Lower leg skin (tissue), 3 donors: ENCODE data around the gene DBNL.

Experiments used
- CTCF ChIP-seq, 3 donors: fragments of 450-650 bp; IDR thresholded peaks; one replicate each; pipeline ENCODE4 v1.5.1; 2016; ENCODE audit warnings: antibody characterized with exemption in 3 of 3, mild to moderate bottlenecking in 3 of 3, moderate library complexity in 2 of 3
- POLR2A ChIP-seq, 2 donors: fragments of 450-650 bp; IDR thresholded peaks; one replicate each; pipeline ENCODE4 v1.6.1; 2016 to 2017; ENCODE audit warnings: antibody characterized with exemption in 2 of 2, mild to moderate bottlenecking in 1 of 2, moderate library complexity in 1 of 2

DNA sequence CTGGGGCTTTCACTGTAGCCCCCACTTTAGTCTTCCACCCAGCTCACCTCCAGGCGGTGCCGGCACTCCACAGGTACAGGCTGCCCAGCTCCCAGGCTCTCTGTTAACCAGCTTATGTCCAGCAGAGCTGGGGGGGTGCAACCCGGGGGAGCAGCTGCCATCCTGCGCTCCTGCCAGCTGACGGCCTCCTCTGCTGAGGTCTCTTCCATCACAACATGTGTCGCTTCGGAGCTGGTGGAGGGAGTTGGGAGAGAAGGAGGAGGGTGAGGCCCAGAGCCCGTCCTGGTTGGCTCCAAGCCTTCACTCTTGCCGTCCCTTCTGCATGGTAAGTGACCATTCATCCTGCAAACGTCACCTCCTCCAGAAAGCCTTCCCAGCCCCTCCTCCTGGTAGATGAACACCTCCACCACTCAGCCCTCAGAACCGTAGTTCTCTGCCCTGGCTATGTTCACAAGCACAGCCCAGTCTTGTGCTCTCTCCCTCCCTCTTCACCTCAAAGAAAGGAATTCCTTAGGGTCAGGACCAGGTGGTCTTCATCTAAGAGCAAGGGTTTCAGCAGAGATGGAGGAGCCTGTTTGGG lies 36.3 kb downstream of the DBNL start:
- TF ChIP-seq CTCF (IDR thresholded peaks at IDR 0.05) (no peak), POLR2A (IDR thresholded peaks at IDR 0.05) (no peak)
